K562 (cell line): ENCODE measurements around the gene IQCN. TPM values are rescaled to one million over a fixed set of nuclear protein-coding genes. Genes with fewer than 3 reads are reported as not detected.

ENCODE experiments used
- CBX5 ChIP-seq: IDR thresholded peaks from 2 replicates; pipeline ENCODE4 v1.6.1; 2014; ENCODE audit warnings: low read depth, borderline replicate concordance
- CHD1 ChIP-seq: fragments of 200-600 bp; sonication (generic); IDR thresholded peaks from one replicate; pipeline ENCODE4 v1.6.1; 2012; ENCODE audit warnings: mild to moderate bottlenecking, moderate library complexity, low read length, inconsistent platforms
- E2F1 ChIP-seq: sonication (generic); formaldehyde crosslinking; IDR thresholded peaks from 2 replicates; pipeline ENCODE4 v1.8.1; 2023; ENCODE audit warnings: mild to moderate bottlenecking, missing genetic modification reagents, moderate library complexity
- ETS2 ChIP-seq: IDR thresholded peaks from 2 replicates; pipeline ENCODE4 v1.6.1; 2016; ENCODE audit warnings: borderline replicate concordance, missing genetic modification characterization, mild to moderate bottlenecking, moderate library complexity, missing compliant biosample characterization; ENCODE audit not compliant: poor library complexity, severe bottlenecking
- ETV1 ChIP-seq: fragments of 450-650 bp; conservative IDR thresholded peaks from 2 replicates; pipeline ENCODE4 v1.6.1; 2016; ENCODE audit warnings: missing genetic modification characterization, control low read depth, low read depth, missing compliant biosample characterization
- HSF4 ChIP-seq: fragments of 250-450 bp; sonication (Bioruptor Pico); IDR thresholded peaks from 2 replicates; pipeline ENCODE4 v2.1.2; 2022; ENCODE audit warnings: mild to moderate bottlenecking, moderate library complexity, borderline replicate concordance
- LEF1 ChIP-seq: fragments of 450-650 bp; IDR thresholded peaks from 2 replicates; pipeline ENCODE4 v1.6.1; 2016; ENCODE audit warnings: mild to moderate bottlenecking
- MEIS2 ChIP-seq: fragments of 450-650 bp; IDR thresholded peaks from 2 replicates; pipeline ENCODE4 v1.6.1; 2014; ENCODE audit warnings: mild to moderate bottlenecking; ENCODE audit not compliant: partially characterized antibody
- NCOA1 ChIP-seq: fragments of 450-650 bp; IDR thresholded peaks from 2 replicates; pipeline ENCODE4 v1.6.1; 2016; ENCODE audit warnings: low read depth
- NFYB ChIP-seq: IDR thresholded peaks from 2 replicates; pipeline ENCODE4 v1.6.1; 2011; ENCODE audit warnings: mild to moderate bottlenecking, moderate library complexity; ENCODE audit not compliant: insufficient read length; ENCODE audit errors: extremely low read depth
- POLR2A ChIP-seq: fragments of 450-650 bp; conservative IDR thresholded peaks from 2 replicates; pipeline ENCODE4 v1.6.1; 2016
- POLR2B ChIP-seq: fragments of 450-650 bp; IDR thresholded peaks from 2 replicates; pipeline ENCODE4 v1.6.1; 2018; ENCODE audit warnings: low read depth; ENCODE audit not compliant: partially characterized antibody
- POU5F1 ChIP-seq: fragments of 150-350 bp; IDR thresholded peaks from 2 replicates; pipeline ENCODE4 v1.6.1; 2014; ENCODE audit warnings: borderline replicate concordance, low read length, low read depth, mild to moderate bottlenecking; ENCODE audit not compliant: partially characterized antibody
- RFX1 ChIP-seq: fragments of 450-650 bp; IDR thresholded peaks from 2 replicates; pipeline ENCODE4 v1.6.1; 2016; ENCODE audit warnings: mild to moderate bottlenecking, moderate library complexity
- RFX5 ChIP-seq: IDR thresholded peaks from 2 replicates; pipeline ENCODE4 v1.6.1; 2011; ENCODE audit warnings: low read depth, mild to moderate bottlenecking, improper control_type of control experiment, low read length
- SRF ChIP-seq, 2 experiments: fragments of 250-450, 450-650 bp in 1 of 2; sonication (Bioruptor Pico) in 1 of 2; sonication (generic) in 1 of 2; formaldehyde crosslinking; IDR thresholded peaks; 2 replicates each; pipeline versions ENCODE4 v1.5.0 to v1.5.1; 2020 to 2022; ENCODE audit warnings: mild to moderate bottlenecking in 1 of 2, missing genetic modification reagents in 1 of 2
- SRSF9 ChIP-seq: fragments of 200-400 bp; formaldehyde crosslinking; IDR thresholded peaks from 2 replicates; pipeline ENCODE4 v1.6.1; 2017; ENCODE audit warnings: low read depth, low read length, borderline replicate concordance
- THRB ChIP-seq: fragments of 450-650 bp; formaldehyde crosslinking; conservative IDR thresholded peaks from 2 replicates; pipeline ENCODE4 v1.4.0; 2022; ENCODE audit warnings: mild to moderate bottlenecking, missing genetic modification characterization
- XRCC5 ChIP-seq: fragments of 200-400 bp; formaldehyde crosslinking; IDR thresholded peaks from 2 replicates; pipeline ENCODE4 v1.6.1; 2017; ENCODE audit warnings: low read depth, mild to moderate bottlenecking, low read length
- ZEB2 ChIP-seq: fragments of 450-650 bp; IDR thresholded peaks from 2 replicates; pipeline ENCODE4 v1.6.1; 2016
- ZKSCAN3 ChIP-seq: fragments of 250-450 bp; sonication (Bioruptor Pico); IDR thresholded peaks from 2 replicates; pipeline ENCODE4 v1.4.0; 2020
- ZNF133 ChIP-seq: fragments of 250-450 bp; sonication (Bioruptor Pico); IDR thresholded peaks from 2 replicates; pipeline ENCODE4 v1.4.0; 2020; ENCODE audit warnings: mild to moderate bottlenecking
- ZNF146 ChIP-seq: IDR thresholded peaks from one replicate; pipeline ENCODE4 v1.6.1; 2018; ENCODE audit warnings: missing compliant biosample characterization; ENCODE audit not compliant: unreplicated experiment
- ZNF217 ChIP-seq: sonication (generic); formaldehyde crosslinking; IDR thresholded peaks from 2 replicates; pipeline ENCODE4 v1.8.0; 2022; ENCODE audit warnings: mild to moderate bottlenecking, missing genetic modification reagents
- ZNF436 ChIP-seq: fragments of 250-450, 450-650 bp; sonication (Bioruptor Pico); formaldehyde crosslinking; IDR thresholded peaks from 2 replicates; pipeline ENCODE4 v1.7.0; 2020; ENCODE audit warnings: mild to moderate bottlenecking
- polyA plus RNA-seq, 8 experiments: library from polyadenylated mRNA; depleted of rRNA in 4 of 8; stranded (reverse) in 5 of 8; unstranded in 3 of 8; fragments of >200 nt; fragmentation: Nextera tagmentation in 2 of 8; fragmentation: Illumina TruSeq in 1 of 8; extraction: Ambion mirVana in 2 of 8; extraction: Trizol in 1 of 8; gene quantifications; 2 replicates each; pipeline versions ENCODE4 v1.2.1 to v1.2.3, GENCODE V29; 2011 to 2014; ENCODE audit warnings: inconsistent platforms in 1 of 8, missing spikeins in 1 of 8
- total RNA-seq, 7 experiments: library from RNA; depleted of rRNA in 6 of 7; stranded (reverse); fragments of >200 nt in 6 of 7; fragmentation: Illumina TruSeq in 2 of 7; extraction: Trizol in 2 of 7; gene quantifications; 2 replicates each; pipeline versions ENCODE4 v1.2.1 to v1.2.3, GENCODE V29; 2011 to 2021; ENCODE audit warnings: low replicate concordance in 1 of 7
- TF ChIP-seq, protein P1 (sequence below): fragments of 450-650 bp; IDR thresholded peaks from 2 replicates; pipeline ENCODE4 v1.7.1; 2018; ENCODE audit warnings: mild to moderate bottlenecking, low read depth; ENCODE audit not compliant: partially characterized antibody

Gene IQCN
- total and polyA plus RNA-seq, 9 of the 15 experiments (the other 6 are each of a cell fraction or from before 2014, with no cell fraction given) = 0.01 to 0.07 (median 0.04) TPM; not detected in 3

- TF ChIP-seq ZKSCAN3 (CRISPR knock-in tag) (no peak), LEF1 (peak; percentile 88), POLR2A (peak; percentile 75; the same call in 1 of the 2 replicates), MEIS2 (peak; percentile 15), ZNF436 (CRISPR knock-in tag) (no peak), CBX5 (no peak), NCOA1 (peak; percentile 95), SRF (CRISPR knock-in tag; IDR thresholded peaks at IDR 0.05) (peak in 1 of 2 experiments; percentile 68; a peak in 2 of 4 replicates), SRSF9 (no peak), E2F1 (CRISPR knock-in tag) (no peak), ZNF133 (CRISPR knock-in tag) (no peak), CHD1 (peak; percentile 66), NFYB (no peak), POLR2B (peak; percentile 63), HSF4 (CRISPR knock-in tag) (no peak), XRCC5 (peak; percentile 97), RFX1 (no peak), ZNF217 (no peak), POU5F1 (no peak), THRB (CRISPR knock-in tag) (peak; percentile 92), ZEB2 (peak; percentile 92), ETV1 (tag) (peak; percentile 71), ETS2 (tag) (no peak), RFX5 (no peak; the same call in 1 of the 2 replicates), ZNF146 (CRISPR knock-in tag) (no peak)
- TF ChIP-seq, protein P1, sequence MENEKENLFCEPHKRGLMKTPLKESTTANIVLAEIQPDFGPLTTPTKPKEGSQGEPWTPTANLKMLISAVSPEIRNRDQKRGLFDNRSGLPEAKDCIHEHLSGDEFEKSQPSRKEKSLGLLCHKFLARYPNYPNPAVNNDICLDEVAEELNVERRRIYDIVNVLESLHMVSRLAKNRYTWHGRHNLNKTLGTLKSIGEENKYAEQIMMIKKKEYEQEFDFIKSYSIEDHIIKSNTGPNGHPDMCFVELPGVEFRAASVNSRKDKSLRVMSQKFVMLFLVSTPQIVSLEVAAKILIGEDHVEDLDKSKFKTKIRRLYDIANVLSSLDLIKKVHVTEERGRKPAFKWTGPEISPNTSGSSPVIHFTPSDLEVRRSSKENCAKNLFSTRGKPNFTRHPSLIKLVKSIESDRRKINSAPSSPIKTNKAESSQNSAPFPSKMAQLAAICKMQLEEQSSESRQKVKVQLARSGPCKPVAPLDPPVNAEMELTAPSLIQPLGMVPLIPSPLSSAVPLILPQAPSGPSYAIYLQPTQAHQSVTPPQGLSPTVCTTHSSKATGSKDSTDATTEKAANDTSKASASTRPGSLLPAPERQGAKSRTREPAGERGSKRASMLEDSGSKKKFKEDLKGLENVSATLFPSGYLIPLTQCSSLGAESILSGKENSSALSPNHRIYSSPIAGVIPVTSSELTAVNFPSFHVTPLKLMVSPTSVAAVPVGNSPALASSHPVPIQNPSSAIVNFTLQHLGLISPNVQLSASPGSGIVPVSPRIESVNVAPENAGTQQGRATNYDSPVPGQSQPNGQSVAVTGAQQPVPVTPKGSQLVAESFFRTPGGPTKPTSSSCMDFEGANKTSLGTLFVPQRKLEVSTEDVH = peak; percentile 83
Measured at GRCh38 chr19:18223860-18224524, 50.3 kb downstream of the IQCN start (continued).
